Endothelial cell of umbilical vein (primary cell): ENCODE results near the gene CCDC197. TPM values are rescaled to one million over a fixed set of nuclear protein-coding genes. Genes with fewer than 3 reads are reported as not detected.

Experiments used
- BruUV-seq: library from RNA; stranded (reverse); fragments of 400-500 nt; replicated peaks from 2 replicates; lab custom pipeline; 2021; lab: Mats Ljungman, UMichigan
- CTCF ChIA-PET: fragments of 300-600, 350-600 bp; sonication (Branson Sonifier 250); formaldehyde crosslinking; loops from one replicate; lab custom pipeline; 2021; ENCODE audit warnings: antibody characterized with exemption, inconsistent platforms; lab: Charles Lee
- POLR2A ChIA-PET: fragments of 300-600, 350-600 bp; sonication (Branson Sonifier 250); formaldehyde crosslinking; loops from one replicate; lab custom pipeline; 2021; ENCODE audit warnings: antibody characterized with exemption, inconsistent platforms; lab: Charles Lee
- DNase-seq: peaks from one replicate; pipeline ENCODE4 v3.0.0-alpha.2; 2011; ENCODE audit warnings: low read depth, low spot score
- FAIRE-seq: peaks from 2 replicates; lab custom pipeline; 2011; peaks lifted over from hg19 to GRCh38; lab: Jason Lieb, UNC
- H2AFZ ChIP-seq: 2 replicates; pipeline ENCODE4 v1.6.0; 2012; ENCODE audit warnings: low read depth, low read length, control low read depth, inconsistent platforms
- H3K27ac ChIP-seq: 2 replicates; pipeline ENCODE4 v1.5.1; 2011; ENCODE audit warnings: low read depth, mild to moderate bottlenecking, control low read depth, low read length, moderate library complexity; ENCODE audit not compliant: insufficient read depth
- H3K27me3 ChIP-seq, 2 experiments: 2 replicates each; pipeline versions ENCODE4 v1.6.0 to v1.6.1; 2011; ENCODE audit warnings: low read length in 2 of 2, mixed read lengths in 1 of 2; ENCODE audit not compliant: control insufficient read depth in 2 of 2, insufficient read depth in 2 of 2
- H3K36me3 ChIP-seq, 2 experiments: 2 replicates in 1 of 2; 3 replicates in 1 of 2; pipeline ENCODE4 v1.5.1; 2011; ENCODE audit warnings: low read length in 2 of 2, mild to moderate bottlenecking in 1 of 2, moderate library complexity in 1 of 2; ENCODE audit not compliant: control insufficient read depth in 2 of 2, insufficient read depth in 2 of 2; ENCODE audit errors: extremely low read depth in 1 of 2
- H3K4me1 ChIP-seq: 3 replicates; pipeline ENCODE4 v1.5.1; 2011; ENCODE audit warnings: mild to moderate bottlenecking, low read length; ENCODE audit not compliant: control insufficient read depth, insufficient read depth; ENCODE audit errors: extremely low read depth
- H3K4me2 ChIP-seq: 2 replicates; pipeline ENCODE4 v1.6.1; 2011; ENCODE audit warnings: low read length, control low read depth, mixed read lengths; ENCODE audit not compliant: insufficient read depth
- H3K4me3 ChIP-seq, 3 experiments: fragments of 200-600 bp in 1 of 3; sonication (generic), shearing (Covaris generic) in 1 of 3; replicated peaks in 1 of 3; 2 replicates each; pipeline ENCODE4 v1.5.1; 2011 to 2016; ENCODE audit warnings: control low read depth in 3 of 3, low read length in 3 of 3, mild to moderate bottlenecking in 2 of 3, inconsistent platforms in 1 of 3, low read depth in 1 of 3, moderate library complexity in 1 of 3; ENCODE audit not compliant: insufficient read depth in 1 of 3
- H3K79me2 ChIP-seq: 2 replicates; pipeline ENCODE4 v1.6.0; 2012; ENCODE audit warnings: low read length, inconsistent platforms; ENCODE audit not compliant: control insufficient read depth, insufficient read depth
- H3K9ac ChIP-seq: replicated peaks from 2 replicates; pipeline ENCODE3; 2011; ENCODE audit warnings: low read length, control low read depth; ENCODE audit not compliant: insufficient read depth; ENCODE audit errors: extremely low read depth
- H3K9me1 ChIP-seq: replicated peaks from 3 replicates; pipeline ENCODE4 v1.6.0; 2011; ENCODE audit warnings: mild to moderate bottlenecking, low read length; ENCODE audit not compliant: control insufficient read depth, insufficient read depth; ENCODE audit errors: extremely low read depth
- H3K9me3 ChIP-seq: replicated peaks from 2 replicates; pipeline ENCODE4 v1.5.1; 2012; ENCODE audit warnings: low read length, inconsistent platforms; ENCODE audit not compliant: control insufficient read depth, insufficient read depth
- H4K20me1 ChIP-seq: replicated peaks from 2 replicates; pipeline ENCODE3; 2011; ENCODE audit warnings: mild to moderate bottlenecking, low read length; ENCODE audit not compliant: control insufficient read depth, insufficient read depth; ENCODE audit errors: extremely low read depth
- EZH2 ChIP-seq: IDR thresholded peaks from 2 replicates; pipeline ENCODE4 v1.6.1; 2012; ENCODE audit warnings: borderline replicate concordance, low read depth, mild to moderate bottlenecking, moderate library complexity, low read length, inconsistent platforms; ENCODE audit not compliant: severe bottlenecking
- FOS ChIP-seq: IDR thresholded peaks from 2 replicates; pipeline ENCODE4 v1.6.1; 2011; ENCODE audit warnings: mild to moderate bottlenecking, low read length, moderate library complexity, borderline replicate concordance; ENCODE audit not compliant: insufficient read depth
- GATA2 ChIP-seq: IDR thresholded peaks from 2 replicates; pipeline ENCODE4 v1.7.0; 2011; ENCODE audit warnings: low read depth, mild to moderate bottlenecking, moderate library complexity, mixed read lengths, low read length; ENCODE audit not compliant: insufficient read length, insufficient read depth
- JUN ChIP-seq: IDR thresholded peaks from 2 replicates; pipeline ENCODE4 v1.6.1; 2011; ENCODE audit warnings: borderline replicate concordance, low read depth; ENCODE audit not compliant: insufficient read length, insufficient read depth
- MYC ChIP-seq: IDR thresholded peaks from one replicate; pipeline ENCODE4 v1.6.1; 2011; ENCODE audit warnings: mild to moderate bottlenecking, low read depth, low read length
- POLR2A ChIP-seq: IDR thresholded peaks from 2 replicates; pipeline ENCODE4 v1.6.1; 2012; ENCODE audit warnings: low read depth, mild to moderate bottlenecking, control low read depth, low read length
- POLR2AphosphoS5 ChIP-seq: IDR thresholded peaks from 2 replicates; pipeline ENCODE4 v1.6.1; 2012; ENCODE audit warnings: low read depth, mild to moderate bottlenecking, control low read depth, low read length, moderate library complexity; ENCODE audit not compliant: insufficient read depth
- dilution Hi-C: fragments of 300-500 bp; cut with MboI; formaldehyde crosslinking; loops from one replicate; pipeline ENCODE4 v1.15.0; 2019; ENCODE audit warnings: low sequenced_read_pairs; ENCODE audit not compliant: extremely low pct_ligation_motif_present
- intact Hi-C: fragments of 100-400 bp; cut with micrococcal nuclease; formaldehyde crosslinking; loops from one replicate; pipeline ENCODE4 v1.10.0; 2022
- polyA plus RNA-seq, 4 experiments: library from polyadenylated mRNA; depleted of rRNA in 3 of 4; stranded (reverse) in 3 of 4; unstranded in 1 of 4; fragments of >200 nt; gene quantifications; 2 replicates each; pipeline versions ENCODE4 v1.2.1 to v1.2.3, GENCODE V29; 2011 to 2012; ENCODE audit warnings: missing spikeins in 1 of 4
- total RNA-seq: library from RNA; stranded (reverse); gene quantifications from 2 replicates; pipeline ENCODE4 v1.2.3, GENCODE V29; 2021
- TF ChIP-seq, protein P1 (sequence below): IDR thresholded peaks from 2 replicates; pipeline ENCODE4 v1.6.1; 2011; ENCODE audit not compliant: insufficient read depth, insufficient read length
- TF ChIP-seq, protein P2 (sequence below), 2 donors: IDR thresholded peaks; 1 replicate in 1 of 2; 2 replicates in 1 of 2; pipeline ENCODE4 v1.5.1; 2011; ENCODE audit warnings: low read length in 2 of 2, mild to moderate bottlenecking in 2 of 2, moderate library complexity in 2 of 2, control low read depth in 1 of 2, inconsistent platforms in 1 of 2, low read depth in 1 of 2; ENCODE audit not compliant: insufficient read depth in 1 of 2; ENCODE audit errors: extremely low read depth in 1 of 2

CCDC197 gene
- total and polyA plus RNA-seq, 2 donors (not counting 3 experiments of a cell fraction or from before 2014, with no cell fraction given) = not detected

DNA sequence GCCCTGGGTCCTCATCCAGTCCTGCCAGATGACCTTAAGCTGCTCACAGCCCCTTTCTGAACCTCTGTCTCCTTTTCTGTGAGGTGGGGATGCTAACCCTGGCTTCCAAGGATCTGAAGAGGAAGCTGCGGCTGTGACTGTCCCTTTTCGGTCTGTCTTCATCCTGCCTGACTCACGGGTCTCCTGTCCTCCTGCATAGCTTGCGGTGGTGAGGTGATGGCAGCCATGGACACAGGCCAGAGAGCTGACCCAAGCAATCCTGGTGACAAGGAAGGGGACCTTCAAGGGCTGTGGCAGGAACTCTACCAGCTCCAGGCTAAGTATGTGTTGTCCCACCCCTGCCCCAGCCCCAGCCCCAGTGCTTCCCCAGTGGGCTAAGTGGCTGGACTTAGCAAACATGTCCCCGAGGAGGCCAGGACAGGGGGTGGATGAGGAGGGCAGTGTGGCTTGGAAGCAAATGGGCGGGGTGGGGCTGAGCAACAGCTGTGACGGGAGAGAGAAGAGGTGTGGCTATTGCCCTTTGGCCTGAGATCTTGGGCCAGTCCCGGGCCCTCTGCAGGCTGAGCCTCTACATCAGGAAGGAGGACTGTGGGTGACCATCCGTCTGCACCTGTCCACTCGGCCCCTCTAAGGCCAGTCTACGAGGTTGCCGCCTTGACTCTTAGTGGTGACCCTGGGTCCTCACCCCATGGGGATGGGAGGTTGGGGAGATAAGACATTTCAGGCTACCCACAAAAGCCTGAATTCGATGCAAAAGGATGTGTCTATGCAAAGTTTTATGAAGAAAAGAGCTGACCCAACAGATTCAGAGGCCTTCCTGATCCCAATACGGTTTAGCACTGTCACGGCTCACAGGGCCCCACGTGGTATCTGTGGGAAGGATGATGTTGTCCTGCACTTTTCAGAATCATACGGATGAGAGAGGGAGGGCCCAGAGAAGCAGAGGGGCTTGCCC is 1.1 kb downstream of the CCDC197 start:
- Histone ChIP-seq H3K9me3 (no peaks in the 10 kb centered on the region), H4K20me1 (no peaks in the 10 kb centered on the region), H3K4me1 (no peaks in the 10 kb centered on the region), H2AFZ (no peak overlapping the region), H3K36me3 (no peaks in the 10 kb centered on the region), H3K9ac (no peak overlapping the region), H3K4me3 (no peak overlapping the region), H3K4me2 (no peak overlapping the region), H3K27me3 (no peaks in the 10 kb centered on the region), H3K27ac (no peak overlapping the region), H3K9me1 (no peaks in the 10 kb centered on the region), H3K79me2 (no peaks in the 10 kb centered on the region)
- intact Hi-C loops = no loop called here
- TF ChIP-seq, protein P1, sequence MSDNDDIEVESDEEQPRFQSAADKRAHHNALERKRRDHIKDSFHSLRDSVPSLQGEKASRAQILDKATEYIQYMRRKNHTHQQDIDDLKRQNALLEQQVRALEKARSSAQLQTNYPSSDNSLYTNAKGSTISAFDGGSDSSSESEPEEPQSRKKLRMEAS = no peak
- TF ChIP-seq POLR2A = no peak
- BruUV-seq = no TSS peak
- no peak for DNase-seq
- dilution Hi-C loops = no loop called here
- ChIA-PET POLR2A (no interaction called here), CTCF (interaction anchor here (2.9 to 12.5 kb wide), 2 partner anchors 59 to 138 kb away, joined by 8 to 368 read pairs; no protein-coding TSS in a partner anchor)
- no peak for FAIRE-seq

DNA sequence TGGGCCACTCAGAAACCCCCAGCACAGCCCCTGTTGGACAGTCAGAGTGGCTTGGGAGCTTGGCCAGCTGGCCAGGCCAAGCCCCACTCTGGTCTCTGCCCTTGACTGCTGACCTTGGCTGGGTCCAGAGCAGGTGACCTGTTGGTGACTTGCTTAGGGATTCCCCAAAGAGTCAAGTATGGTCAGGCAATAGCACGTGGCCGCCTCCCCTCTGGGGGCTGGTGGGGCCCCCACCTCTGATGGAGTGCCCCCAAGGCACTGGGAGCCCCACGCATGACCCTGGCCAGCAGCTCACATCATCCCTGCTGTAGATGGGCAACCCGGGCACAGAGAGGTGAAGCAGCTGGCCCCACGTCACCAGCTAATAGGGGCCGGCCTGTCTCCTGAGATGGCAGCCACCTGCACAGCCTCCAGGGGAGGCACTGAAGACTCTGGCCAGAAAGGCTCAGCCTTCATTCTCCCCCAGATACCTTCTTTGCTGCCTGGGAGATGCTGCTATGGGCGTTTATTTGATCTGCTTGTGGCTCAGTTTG is 1.8 kb downstream of the CCDC197 start:
- H3K79me2 ChIP-seq = no peaks in the 10 kb centered on the region
- no TSS peak for BruUV-seq
- intact Hi-C loops = no loop called here
- DNase-seq (no peak), FAIRE-seq (no peak)
- H3K36me3 ChIP-seq = no peaks in the 10 kb centered on the region
- no peaks in the 10 kb centered on the region for H4K20me1 ChIP-seq
- TF ChIP-seq JUN = no peak
- TF ChIP-seq, protein P1 = no peak
- no peak for TF ChIP-seq POLR2AphosphoS5
- no peak for TF ChIP-seq EZH2
- no peak for TF ChIP-seq POLR2A
- TF ChIP-seq FOS = no peak
- TF ChIP-seq MYC = no peak
- TF ChIP-seq GATA2 = no peak
- TF ChIP-seq, protein P2, sequence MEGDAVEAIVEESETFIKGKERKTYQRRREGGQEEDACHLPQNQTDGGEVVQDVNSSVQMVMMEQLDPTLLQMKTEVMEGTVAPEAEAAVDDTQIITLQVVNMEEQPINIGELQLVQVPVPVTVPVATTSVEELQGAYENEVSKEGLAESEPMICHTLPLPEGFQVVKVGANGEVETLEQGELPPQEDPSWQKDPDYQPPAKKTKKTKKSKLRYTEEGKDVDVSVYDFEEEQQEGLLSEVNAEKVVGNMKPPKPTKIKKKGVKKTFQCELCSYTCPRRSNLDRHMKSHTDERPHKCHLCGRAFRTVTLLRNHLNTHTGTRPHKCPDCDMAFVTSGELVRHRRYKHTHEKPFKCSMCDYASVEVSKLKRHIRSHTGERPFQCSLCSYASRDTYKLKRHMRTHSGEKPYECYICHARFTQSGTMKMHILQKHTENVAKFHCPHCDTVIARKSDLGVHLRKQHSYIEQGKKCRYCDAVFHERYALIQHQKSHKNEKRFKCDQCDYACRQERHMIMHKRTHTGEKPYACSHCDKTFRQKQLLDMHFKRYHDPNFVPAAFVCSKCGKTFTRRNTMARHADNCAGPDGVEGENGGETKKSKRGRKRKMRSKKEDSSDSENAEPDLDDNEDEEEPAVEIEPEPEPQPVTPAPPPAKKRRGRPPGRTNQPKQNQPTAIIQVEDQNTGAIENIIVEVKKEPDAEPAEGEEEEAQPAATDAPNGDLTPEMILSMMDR (IDR thresholded peaks at IDR 0.05; ENCODE audit: extremely low read depth in 1 of 2, insufficient read depth in 1 of 2, low read depth in 1 of 2, low read length in 2 of 2) = no peak
- no peak overlapping the region for H2AFZ ChIP-seq
- H3K4me3 ChIP-seq = no peak overlapping the region
- dilution Hi-C loops = no loop called here
- ChIA-PET CTCF (interaction anchor here (2.9 to 12.5 kb wide), 2 partner anchors 60 to 138 kb away, joined by 8 to 368 read pairs; no protein-coding TSS in a partner anchor), POLR2A (no interaction called here)
- H3K27me3 ChIP-seq = no peaks in the 10 kb centered on the region
- no peak overlapping the region for H3K9ac ChIP-seq
- H3K9me1 ChIP-seq = no peaks in the 10 kb centered on the region
- no peaks in the 10 kb centered on the region for H3K9me3 ChIP-seq
- H3K4me1 ChIP-seq = no peaks in the 10 kb centered on the region
- no peak overlapping the region for H3K27ac ChIP-seq
- no peak overlapping the region for H3K4me2 ChIP-seq
